ACC112 (cell line): ENCODE data around the gene ANKRD1.
A peak's percentile ranks its signal among the peaks of the same experiment; 100 is the strongest.
"Not testable (repeated sequence)": the region's sequence is repeated elsewhere in the genome, so short reads cannot be mapped to it uniquely, and the experiment has no call there.

ENCODE experiments used
- H2AFZ ChIP-seq: fragments of 200-600 bp; sonication (generic); one replicate; pipeline ENCODE4 v1.6.0; 2017; ENCODE audit warnings: antibody characterized with exemption, low read length; ENCODE audit not compliant: unreplicated experiment
- H3K27ac ChIP-seq: fragments of 200-600 bp; sonication (generic); 2 replicates; pipeline ENCODE4 v1.5.1; 2014; ENCODE audit warnings: low read depth, mild to moderate bottlenecking, antibody characterized with exemption, low read length, moderate library complexity
- H3K27me3 ChIP-seq: fragments of 200-600 bp; sonication (generic); 2 replicates; pipeline ENCODE4 v1.6.1; 2014; ENCODE audit warnings: mild to moderate bottlenecking, antibody characterized with exemption, low read length, moderate library complexity, mixed read lengths; ENCODE audit not compliant: insufficient read depth
- H3K36me3 ChIP-seq: fragments of 200-600 bp; sonication (generic); 2 replicates; pipeline ENCODE4 v1.6.1; 2016; ENCODE audit warnings: mild to moderate bottlenecking, antibody characterized with exemption, low read length, moderate library complexity, mixed read lengths; ENCODE audit not compliant: insufficient read depth
- H3K4me1 ChIP-seq: fragments of 200-600 bp; sonication (generic); one replicate; pipeline ENCODE4 v1.6.1; 2016; ENCODE audit warnings: low read length, mixed read lengths; ENCODE audit not compliant: insufficient read depth, unreplicated experiment, control insufficient read depth
- H3K4me3 ChIP-seq: fragments of 200-600 bp; sonication (generic); 2 replicates; pipeline ENCODE4 v1.5.1; 2014; ENCODE audit warnings: mild to moderate bottlenecking, low read depth, low read length
- H3K79me2 ChIP-seq: fragments of 200-600 bp; sonication (generic); one replicate; pipeline ENCODE4 v1.6.0; 2016; ENCODE audit warnings: low read length; ENCODE audit not compliant: control insufficient read depth, unreplicated experiment, insufficient read depth

Gene ANKRD1

DNA sequence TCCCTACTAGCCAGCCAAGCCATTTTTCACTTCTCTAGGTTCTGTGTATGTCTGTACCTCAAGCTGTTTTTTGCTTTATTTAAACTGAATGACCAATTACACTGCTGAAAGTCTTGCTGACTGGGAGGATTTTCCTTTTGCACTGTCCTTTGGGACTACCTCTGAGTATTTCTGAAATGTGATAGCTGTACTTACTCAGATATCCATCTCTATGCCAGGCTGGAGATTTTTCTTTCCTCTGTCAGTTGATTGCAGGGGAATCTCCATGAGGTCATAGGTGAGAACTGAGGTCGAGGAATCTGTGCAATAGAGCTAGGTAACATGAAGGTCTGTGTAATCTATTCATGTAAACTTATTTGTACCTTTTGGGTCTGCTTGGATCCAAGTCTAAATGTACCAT is 38.9 kb upstream of the ANKRD1 start:
- Histone ChIP-seq H3K79me2 (no peaks in the 10 kb centered on the region), H3K36me3 (no peaks in the 10 kb centered on the region), H2AFZ (no peak overlapping the region), H3K4me1 (peaks cover 48% of the 10 kb centered on the region), H3K27ac (peak overlapping the region; percentile 96), H3K4me3 (peak overlapping the region; percentile 43; the same call in 1 of the 2 replicates), H3K27me3 (no peaks in the 10 kb centered on the region)

DNA sequence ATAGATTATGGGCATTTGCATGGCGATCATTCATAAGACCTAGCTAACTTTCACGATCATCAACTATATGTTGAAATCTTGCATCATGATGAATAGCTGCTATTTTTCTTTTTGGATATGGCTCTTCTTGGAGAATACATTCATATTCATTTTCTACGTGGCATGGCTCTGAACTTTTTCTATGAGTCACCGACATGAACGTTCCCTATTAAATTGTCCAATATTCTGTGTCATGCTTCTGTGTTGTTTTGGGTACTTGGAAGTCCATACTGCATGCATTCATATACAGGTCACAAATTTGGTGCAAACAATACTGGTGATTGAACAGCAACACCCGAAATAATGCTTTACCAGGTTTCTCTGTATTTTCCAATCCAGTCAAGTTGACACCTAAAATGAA is 37.9 kb upstream of the ANKRD1 start:
- Histone ChIP-seq H3K27ac (peak overlapping the region; percentile 96), H3K79me2 (no peaks in the 10 kb centered on the region), H3K36me3 (no peaks in the 10 kb centered on the region), H3K4me1 (peaks cover 42% of the 10 kb centered on the region), H2AFZ (no peak overlapping the region), H3K27me3 (no peaks in the 10 kb centered on the region), H3K4me3 (peak overlapping the region; percentile 43; the same call in 1 of the 2 replicates)

DNA sequence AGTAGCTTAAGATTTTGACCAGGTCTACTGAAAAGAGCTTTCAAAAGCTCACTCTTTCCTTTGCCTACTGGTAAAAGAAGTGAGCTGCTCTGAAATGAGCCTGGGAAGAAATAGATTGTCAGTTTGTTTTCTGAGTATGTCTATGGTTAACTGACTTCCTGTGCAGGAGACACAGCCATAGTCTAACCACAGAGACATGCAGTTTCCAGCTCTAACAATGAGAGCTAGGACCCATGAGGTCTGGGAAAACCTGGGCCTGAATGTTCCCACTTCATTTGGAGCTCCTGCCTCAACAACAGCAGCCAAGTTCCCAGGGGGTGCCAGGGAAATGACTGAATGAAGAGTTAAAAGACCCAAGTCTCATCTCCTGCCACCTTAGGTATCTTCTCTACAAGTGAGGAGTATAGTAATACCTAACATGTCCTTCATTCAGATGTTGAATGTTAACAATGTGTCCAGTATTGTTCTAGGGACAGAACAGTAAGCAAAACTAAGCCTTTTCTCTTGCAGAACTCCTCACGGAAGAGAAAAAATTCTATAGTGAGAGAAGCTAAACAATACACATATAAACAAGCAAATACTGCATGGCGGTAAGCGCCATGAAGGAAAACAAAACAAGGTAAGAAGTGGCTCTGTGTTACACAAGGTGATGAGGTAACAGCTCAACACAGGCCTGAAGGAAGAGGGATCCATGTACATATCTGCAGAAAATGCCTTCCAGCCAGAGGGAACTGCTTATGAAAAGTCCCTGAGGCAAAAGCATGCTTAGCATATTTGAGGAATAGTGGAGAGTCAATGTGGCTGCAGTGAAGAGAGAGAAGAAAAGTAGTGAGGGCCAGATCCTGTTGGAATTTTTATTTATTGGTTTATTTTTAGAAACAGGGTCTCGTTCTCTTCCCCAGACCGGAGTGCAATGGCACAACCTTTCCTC is 26.4 kb upstream of the ANKRD1 start:
- no peak overlapping the region for H3K27ac ChIP-seq
- no peak overlapping the region for H3K4me3 ChIP-seq
- H3K4me1 ChIP-seq, result no peaks in the 10 kb centered on the region
- peak overlapping the region; percentile 28 for H2AFZ ChIP-seq
- no peaks in the 10 kb centered on the region for H3K27me3 ChIP-seq
- no peaks in the 10 kb centered on the region for H3K79me2 ChIP-seq
- H3K36me3 ChIP-seq, result no peaks in the 10 kb centered on the region

DNA sequence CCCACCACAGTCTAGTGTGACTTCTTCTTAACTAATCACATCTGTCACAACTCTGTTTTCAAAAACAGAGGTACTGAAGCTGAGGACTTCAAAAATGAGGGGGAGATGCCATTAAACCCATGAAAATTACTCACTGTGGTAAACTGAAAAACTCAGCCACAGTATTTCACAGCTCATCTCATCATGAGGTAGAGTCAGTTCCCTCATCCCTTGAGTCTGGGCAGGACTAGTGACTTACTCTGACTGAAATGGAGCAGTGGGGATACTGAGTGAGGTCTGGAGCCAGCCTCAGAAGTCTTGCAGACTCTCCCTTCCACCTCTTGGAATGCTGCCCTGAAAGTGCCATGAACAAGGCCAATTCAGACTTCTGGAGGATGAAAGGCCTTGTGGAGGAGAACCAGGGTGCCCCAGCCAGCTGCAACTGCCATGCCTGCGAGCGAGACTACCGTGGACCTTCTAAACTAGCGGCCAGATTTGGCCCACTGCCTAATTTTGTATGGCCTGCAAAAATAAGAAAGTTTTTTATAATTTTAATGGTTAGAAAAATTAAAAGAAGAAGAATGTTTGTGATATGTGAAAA is 24.7 kb upstream of the ANKRD1 start:
- Histone ChIP-seq H2AFZ (no peak overlapping the region), H3K27me3 (no peaks in the 10 kb centered on the region), H3K4me1 (no peaks in the 10 kb centered on the region), H3K27ac (no peak overlapping the region), H3K4me3 (no peak overlapping the region), H3K79me2 (no peaks in the 10 kb centered on the region), H3K36me3 (no peaks in the 10 kb centered on the region)

DNA sequence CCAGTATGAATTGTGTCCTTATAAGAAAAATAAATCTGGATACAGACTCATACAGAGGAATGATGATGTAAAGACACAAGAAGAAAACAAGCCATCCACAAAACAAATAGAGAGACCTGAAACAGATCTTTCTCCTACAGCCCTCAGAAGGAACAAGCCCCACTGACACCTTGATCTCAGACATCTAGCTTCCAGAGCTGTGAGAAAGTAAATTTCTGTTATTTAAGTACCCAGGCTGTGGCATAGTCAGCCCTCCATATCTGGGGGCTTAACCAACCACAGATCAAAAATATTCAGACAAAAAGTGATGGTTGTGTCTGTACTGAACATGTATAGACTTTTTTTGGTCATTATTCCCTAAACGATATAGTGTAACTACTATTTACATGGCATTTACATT is 23.9 kb upstream of the ANKRD1 start:
- Histone ChIP-seq H3K27ac (no peak overlapping the region), H3K4me3 (no peak overlapping the region), H3K79me2 (no peaks in the 10 kb centered on the region), H3K36me3 (no peaks in the 10 kb centered on the region), H3K4me1 (no peaks in the 10 kb centered on the region), H3K27me3 (no peaks in the 10 kb centered on the region), H2AFZ (no peak overlapping the region)

DNA sequence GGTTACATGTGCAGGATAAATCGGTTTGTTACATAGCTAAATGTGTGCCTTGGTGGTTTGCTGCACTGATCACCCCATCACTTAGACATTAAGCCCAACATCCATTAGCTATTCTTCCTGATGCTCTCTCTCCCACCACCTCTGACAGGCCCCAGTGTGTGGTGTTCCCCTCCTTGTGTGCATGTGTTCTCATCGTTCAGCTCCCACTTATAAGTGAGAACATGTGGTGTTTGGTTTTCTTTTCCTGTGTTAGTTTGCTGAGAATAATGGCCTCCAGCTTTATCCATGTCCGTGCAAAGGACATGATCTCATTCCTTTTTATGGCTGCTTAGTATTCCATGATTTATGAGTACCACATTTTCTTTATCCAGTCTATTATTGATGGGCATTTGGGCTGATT is 22.1 kb upstream of the ANKRD1 start:
- not testable (repeated sequence) for H3K27me3 ChIP-seq, H3K4me1 ChIP-seq, H3K36me3 ChIP-seq, H3K27ac ChIP-seq, H3K4me3 ChIP-seq, H2AFZ ChIP-seq, H3K79me2 ChIP-seq

DNA sequence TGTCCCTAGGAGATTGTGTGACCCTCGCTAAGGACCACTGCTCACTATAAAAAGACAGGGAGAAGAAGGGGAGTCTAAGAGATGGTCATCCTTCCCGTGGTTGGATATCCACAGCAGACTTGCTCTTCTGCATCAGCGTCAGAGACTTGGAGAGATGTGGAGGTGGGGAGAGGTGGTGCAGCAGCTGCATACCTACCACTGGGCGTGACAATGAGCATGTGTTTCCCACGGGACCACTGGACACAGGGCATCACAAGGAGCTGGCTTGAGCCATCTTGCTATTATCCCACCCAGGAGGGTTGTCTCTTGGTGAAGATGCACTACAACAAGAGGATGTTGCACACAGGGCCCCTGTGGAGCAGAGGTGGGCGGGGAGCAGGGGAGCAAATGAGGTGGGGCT is 18.8 kb upstream of the ANKRD1 start:
- Histone ChIP-seq H3K27ac (no peak overlapping the region), H3K4me3 (no peak overlapping the region), H3K27me3 (no peaks in the 10 kb centered on the region), H3K36me3 (no peaks in the 10 kb centered on the region), H2AFZ (no peak overlapping the region), H3K79me2 (no peaks in the 10 kb centered on the region), H3K4me1 (peaks cover 10% of the 10 kb centered on the region)

DNA sequence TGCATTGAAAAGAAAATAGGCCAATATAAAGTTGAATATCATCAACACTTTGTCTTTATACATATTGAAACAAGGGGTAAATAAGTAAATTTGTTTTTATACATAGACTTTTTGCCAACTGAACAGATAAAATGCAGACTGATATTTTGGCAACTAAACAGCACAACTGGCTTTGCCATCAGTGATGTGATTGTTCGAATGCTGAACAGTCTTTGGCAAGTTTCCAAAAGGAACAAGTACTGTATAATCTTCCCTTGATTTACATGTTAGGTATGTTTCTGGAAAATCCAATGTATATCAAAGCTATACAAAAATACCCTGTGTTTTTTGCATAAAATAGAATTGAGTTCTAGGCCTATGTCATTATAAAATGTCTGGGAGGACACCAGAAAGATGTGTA is 18.2 kb upstream of the ANKRD1 start:
- no peaks in the 10 kb centered on the region for H3K79me2 ChIP-seq
- H3K27me3 ChIP-seq, result no peaks in the 10 kb centered on the region
- no peak overlapping the region for H3K27ac ChIP-seq
- peaks cover 10% of the 10 kb centered on the region for H3K4me1 ChIP-seq
- H2AFZ ChIP-seq, result no peak overlapping the region
- no peak overlapping the region for H3K4me3 ChIP-seq
- no peaks in the 10 kb centered on the region for H3K36me3 ChIP-seq

DNA sequence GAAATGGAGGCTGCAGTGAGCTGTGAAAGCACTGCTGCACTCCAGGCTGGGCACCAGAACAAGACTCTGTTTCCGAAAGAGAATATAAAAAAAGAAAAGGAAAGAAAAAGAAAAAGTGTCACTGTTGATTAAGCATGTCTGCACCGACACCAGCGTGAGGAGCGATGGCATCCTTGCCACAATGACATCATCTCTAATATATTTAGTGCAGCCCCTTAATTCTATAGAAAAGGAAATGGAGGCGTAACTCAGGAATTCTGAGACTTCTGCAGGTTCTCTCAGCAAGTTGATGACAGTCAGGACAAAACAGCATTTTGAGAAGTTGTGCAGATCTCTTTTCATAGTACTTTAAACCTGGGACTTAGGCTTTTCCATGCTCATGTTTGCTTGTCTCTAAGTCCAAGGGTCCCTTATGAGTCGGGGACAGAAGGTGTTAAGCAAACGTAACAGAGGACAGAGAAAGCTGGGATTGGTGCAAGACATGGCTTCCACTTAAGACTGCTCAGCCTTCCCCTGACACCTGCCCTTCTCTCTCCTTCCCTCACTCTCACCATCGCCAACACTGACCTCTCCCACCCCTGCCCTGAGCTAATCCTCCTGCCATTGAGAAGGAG is 16.9 kb upstream of the ANKRD1 start:
- Histone ChIP-seq H3K36me3 (no peaks in the 10 kb centered on the region), H3K4me3 (no peak overlapping the region), H3K79me2 (no peaks in the 10 kb centered on the region), H3K4me1 (peaks cover 10% of the 10 kb centered on the region), H2AFZ (no peak overlapping the region), H3K27ac (no peak overlapping the region), H3K27me3 (no peaks in the 10 kb centered on the region)

DNA sequence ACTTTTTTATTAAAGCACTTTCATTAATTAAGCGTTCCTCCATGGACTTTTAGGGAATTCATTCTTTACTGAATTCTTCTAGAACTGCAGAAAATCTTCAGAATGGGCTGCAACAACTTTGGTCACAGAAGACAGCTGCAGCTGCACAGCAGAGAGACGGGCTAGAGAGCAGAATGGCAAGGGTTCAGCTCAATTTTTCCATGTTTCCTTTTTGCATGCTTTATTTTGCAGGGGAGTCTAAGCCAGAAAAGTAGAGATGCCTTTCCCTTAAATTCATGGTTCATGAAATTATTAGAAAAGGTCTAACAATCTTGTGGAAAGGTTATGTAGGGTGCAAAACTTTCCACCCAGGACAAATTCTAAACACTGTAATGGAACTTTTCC is 15.4 kb upstream of the ANKRD1 start:
- Histone ChIP-seq H3K79me2 (no peaks in the 10 kb centered on the region), H3K4me1 (peaks cover 19% of the 10 kb centered on the region), H3K27ac (no peak overlapping the region), H3K27me3 (no peaks in the 10 kb centered on the region), H3K36me3 (no peaks in the 10 kb centered on the region), H2AFZ (no peak overlapping the region), H3K4me3 (no peak overlapping the region)
